OCI-LY7 (cell line): Measurements from ENCODE around the gene SEMA3F. TPM values are rescaled to one million over a fixed set of nuclear protein-coding genes. Genes with fewer than 3 reads are reported as not detected.

Source experiments
- BruUV-seq: library from RNA; stranded (reverse); fragments of 400-500 nt; replicated peaks from 2 replicates; lab custom pipeline; 2021; lab: Mats Ljungman, UMichigan
- CTCF ChIA-PET: fragments of 300-600 bp; sonication (Branson Sonifier 250); formaldehyde crosslinking; loops from one replicate; lab custom pipeline; 2022; ENCODE audit warnings: antibody characterized with exemption; ENCODE audit not compliant: unreplicated experiment; lab: Charles Lee
- POLR2A ChIA-PET: fragments of 300-600 bp; sonication (Branson Sonifier 250); formaldehyde crosslinking; loops from one replicate; lab custom pipeline; 2022; ENCODE audit warnings: antibody characterized with exemption; lab: Charles Lee
- DNase-seq: peaks from one replicate; pipeline ENCODE4 v3.0.0-alpha.2; 2015; ENCODE audit warnings: low spot score
- H2AFZ ChIP-seq: fragments of 200-600 bp; sonication (generic), shearing (Covaris generic); 2 replicates; pipeline ENCODE4 v1.6.1; 2014; ENCODE audit warnings: mild to moderate bottlenecking, antibody characterized with exemption, low read length, moderate library complexity
- H3K27ac ChIP-seq: fragments of 200-600 bp; sonication (generic); 2 replicates; pipeline ENCODE4 v1.5.1; 2014; ENCODE audit warnings: mixed run types, low read depth, mild to moderate bottlenecking, moderate library complexity, low read length, inconsistent platforms; ENCODE audit not compliant: poor library complexity, severe bottlenecking
- H3K36me3 ChIP-seq: fragments of 200-600 bp; sonication (generic); 2 replicates; pipeline ENCODE4 v1.6.1; 2014; ENCODE audit warnings: mild to moderate bottlenecking, antibody characterized with exemption, low read length, moderate library complexity, mixed read lengths; ENCODE audit not compliant: insufficient read depth
- H3K4me1 ChIP-seq: fragments of 200-600 bp; sonication (generic); 2 replicates; pipeline ENCODE4 v1.5.1; 2014; ENCODE audit warnings: mild to moderate bottlenecking, low read length; ENCODE audit not compliant: insufficient read depth, poor library complexity, severe bottlenecking
- H3K4me2 ChIP-seq: fragments of 200-600 bp; sonication (generic); 2 replicates; pipeline ENCODE4 v1.6.1; 2014; ENCODE audit warnings: mild to moderate bottlenecking, low read length
- H3K4me3 ChIP-seq: fragments of 200-600 bp; sonication (generic); 2 replicates; pipeline ENCODE4 v1.5.1; 2014; ENCODE audit warnings: mild to moderate bottlenecking, low read depth, low read length; ENCODE audit not compliant: poor library complexity, severe bottlenecking
- H3K79me2 ChIP-seq: fragments of 200-600 bp; sonication (generic); 2 replicates; pipeline ENCODE4 v1.6.1; 2016; ENCODE audit warnings: low read depth, mild to moderate bottlenecking, low read length, moderate library complexity, mixed read lengths; ENCODE audit not compliant: insufficient read depth
- H3K9me2 ChIP-seq: fragments of 200-600 bp; sonication (generic); 2 replicates; pipeline ENCODE4 v1.6.1; 2016; ENCODE audit warnings: mild to moderate bottlenecking, low read length, mixed read lengths; ENCODE audit not compliant: insufficient read depth
- H3K9me3 ChIP-seq: fragments of 200-600 bp; sonication (generic); 2 replicates; pipeline ENCODE4 v1.6.1; 2014; ENCODE audit warnings: mild to moderate bottlenecking, mixed run types, low read length, mixed read lengths
- H4K20me1 ChIP-seq: fragments of 200-600 bp; sonication (generic); 2 replicates; pipeline ENCODE4 v1.6.1; 2014; ENCODE audit warnings: mild to moderate bottlenecking, antibody characterized with exemption, low read length, moderate library complexity, mixed read lengths; ENCODE audit not compliant: insufficient read depth
- CTCF ChIP-seq: fragments of 200-600 bp; sonication (generic); conservative IDR thresholded peaks from 2 replicates; pipeline ENCODE4 v1.5.1; 2014; ENCODE audit warnings: mild to moderate bottlenecking, antibody characterized with exemption, low read length, moderate library complexity, mixed read lengths
- EZH2phosphoT487 ChIP-seq: fragments of 200-600 bp; sonication (generic); IDR thresholded peaks from 2 replicates; pipeline ENCODE4 v1.6.1; 2018; ENCODE audit warnings: low read depth, borderline replicate concordance, mild to moderate bottlenecking, mixed run types, antibody characterized with exemption, low read length, moderate library complexity, mixed read lengths
- intact Hi-C: fragments of 100-400 bp; cut with micrococcal nuclease; formaldehyde crosslinking; loops from one replicate; pipeline ENCODE4 v1.10.0; 2022; ENCODE audit not compliant: unreplicated experiment
- total RNA-seq, 2 experiments: library from RNA; depleted of rRNA in 1 of 2; stranded (reverse); fragments of >200 nt in 1 of 2; shearing (Covaris generic) in 1 of 2; gene quantifications; 2 replicates each; pipeline ENCODE4 v1.2.3, GENCODE V29; 2014 to 2022

The SEMA3F gene
- total RNA-seq, 2 experiments from 2014 or later, result 0.84 TPM; not detected in 1

DNA sequence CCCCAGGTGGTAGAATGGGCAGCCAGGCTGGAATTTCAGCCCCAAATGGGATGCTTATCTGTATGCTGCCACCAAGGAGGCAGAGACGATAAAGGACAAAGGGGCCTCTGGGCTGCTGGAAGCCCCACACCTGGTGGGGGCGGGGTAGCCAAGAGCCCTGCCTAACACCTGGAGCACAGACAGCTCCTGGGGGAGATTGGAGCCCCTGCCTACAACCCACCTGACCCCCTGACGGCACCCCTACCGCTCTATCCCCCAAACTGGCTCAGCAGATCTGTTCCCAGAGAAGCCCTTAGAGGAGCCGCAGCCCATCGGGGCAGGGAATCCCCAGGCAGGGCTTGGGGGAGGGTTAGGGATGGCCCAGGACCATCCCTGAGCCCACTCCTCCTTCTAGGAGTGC lies 15.8 kb upstream of the SEMA3F start:
- TF ChIP-seq EZH2phosphoT487 (no peak), CTCF (no peak)
- Histone ChIP-seq H3K9me2 (no peaks in the 10 kb centered on the region), H2AFZ (no peak overlapping the region), H3K27ac (no peak overlapping the region), H3K36me3 (no peaks in the 10 kb centered on the region), H4K20me1 (no peaks in the 10 kb centered on the region), H3K4me1 (peaks cover 12% of the 10 kb centered on the region), H3K9me3 (no peaks in the 10 kb centered on the region), H3K79me2 (no peaks in the 10 kb centered on the region), H3K4me2 (no peak overlapping the region), H3K4me3 (no peak overlapping the region)
- POLR2A ChIA-PET, result no interaction called here
- no peak for DNase-seq
- CTCF ChIA-PET, result no interaction called here
- no TSS peak for BruUV-seq
- intact Hi-C loops, result loop anchor here (5.0 kb wide), 1 partner anchor 48 kb away; no protein-coding TSS in a partner anchor

DNA sequence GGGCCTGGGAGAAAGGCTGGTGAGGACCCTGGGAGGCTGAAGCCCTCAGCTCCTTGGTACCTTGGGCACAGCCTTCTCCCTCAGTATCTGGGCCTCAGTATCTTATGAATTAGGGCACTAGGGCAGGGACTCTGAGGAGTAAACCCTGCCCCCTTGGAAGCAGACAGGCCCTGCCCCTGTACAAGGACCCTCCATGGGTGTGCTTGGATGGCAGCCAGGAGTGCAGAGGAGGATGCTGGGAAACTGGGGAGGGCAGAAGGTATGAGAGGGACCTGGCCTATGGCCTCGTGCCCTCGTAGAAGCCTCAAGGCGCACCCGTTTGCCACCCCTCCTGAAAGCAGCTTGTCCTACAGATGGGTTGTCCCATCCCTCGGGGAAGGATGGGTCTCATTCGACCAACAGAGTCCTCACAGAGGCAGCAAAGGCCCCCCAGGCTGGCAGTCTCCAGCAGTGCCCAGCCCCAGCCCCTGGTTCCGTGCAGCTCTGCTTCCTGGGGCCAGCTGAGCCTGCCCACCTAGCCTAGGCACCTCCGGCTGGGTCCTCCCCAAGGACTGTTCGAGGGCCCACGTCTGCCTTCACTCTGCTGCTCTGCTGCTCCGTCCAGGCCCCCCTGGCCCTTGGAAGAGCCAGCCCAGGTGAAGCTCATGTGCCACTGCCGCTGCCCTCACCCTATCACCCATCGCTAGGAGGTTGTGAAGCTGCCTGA lies 15.3 kb upstream of the SEMA3F start:
- Histone ChIP-seq H3K9me2 (no peaks in the 10 kb centered on the region), H3K4me1 (peaks cover 12% of the 10 kb centered on the region), H4K20me1 (no peaks in the 10 kb centered on the region), H3K4me3 (no peak overlapping the region), H3K4me2 (no peak overlapping the region), H3K27ac (no peak overlapping the region), H3K9me3 (no peaks in the 10 kb centered on the region), H2AFZ (no peak overlapping the region), H3K79me2 (no peaks in the 10 kb centered on the region), H3K36me3 (no peaks in the 10 kb centered on the region)
- no peak for TF ChIP-seq CTCF
- no peak for TF ChIP-seq EZH2phosphoT487
- intact Hi-C loops, result loop anchor here (5.0 kb wide), 1 partner anchor 47 kb away; no protein-coding TSS in a partner anchor
- POLR2A ChIA-PET, result no interaction called here
- no peak for DNase-seq
- CTCF ChIA-PET, result no interaction called here
- BruUV-seq, result no TSS peak

- no peak for TF ChIP-seq CTCF
- TF ChIP-seq EZH2phosphoT487, result no peak
- H3K4me3 ChIP-seq, result no peak overlapping the region
- H3K4me1 ChIP-seq, result peaks cover 12% of the 10 kb centered on the region
- POLR2A ChIA-PET, result no interaction called here
- no peak overlapping the region for H2AFZ ChIP-seq
- H3K79me2 ChIP-seq, result no peaks in the 10 kb centered on the region
- no peaks in the 10 kb centered on the region for H3K9me2 ChIP-seq
- CTCF ChIA-PET, result no interaction called here
- no peaks in the 10 kb centered on the region for H3K36me3 ChIP-seq
- H3K27ac ChIP-seq, result no peak overlapping the region
- intact Hi-C loops, result no loop called here
- no TSS peak for BruUV-seq
- no peak for DNase-seq
- no peaks in the 10 kb centered on the region for H3K9me3 ChIP-seq
- H3K4me2 ChIP-seq, result no peak overlapping the region
- no peaks in the 10 kb centered on the region for H4K20me1 ChIP-seq
These were observed 14.1 kb upstream of the SEMA3F start for GRCh38 chr3:50140990-50141389.
